C4-2B (cell line): ENCODE results near the gene PRPF18.

Experiments
- ZFX ChIP-seq: fragments of 450-650 bp; IDR thresholded peaks from 2 replicates; pipeline ENCODE4 v1.6.1; 2017
- TF ChIP-seq, protein P1 (sequence below): fragments of 450-650 bp; conservative IDR thresholded peaks from 2 replicates; pipeline ENCODE4 v1.5.1; 2017; ENCODE audit warnings: mild to moderate bottlenecking

DNA sequence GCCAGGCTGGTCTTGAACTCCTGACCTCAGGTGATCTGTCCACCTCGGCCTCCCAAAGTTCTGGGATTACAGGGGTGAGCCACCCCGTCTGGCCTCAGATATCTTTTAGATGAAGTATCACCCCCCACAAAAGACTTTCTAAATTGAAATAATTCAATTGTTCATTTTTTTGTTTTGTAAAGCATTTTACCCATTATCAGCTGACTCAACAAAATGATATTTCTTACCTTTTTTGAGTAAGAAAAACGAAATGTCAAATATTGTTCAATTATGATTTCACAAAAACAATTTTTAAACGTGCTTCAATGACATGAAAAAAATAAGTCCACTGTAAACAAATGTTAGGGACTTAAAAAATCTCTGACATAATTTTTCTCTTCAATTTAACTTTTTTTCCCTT is 822 bp upstream of the PRPF18 start:
- TF ChIP-seq, protein P1, sequence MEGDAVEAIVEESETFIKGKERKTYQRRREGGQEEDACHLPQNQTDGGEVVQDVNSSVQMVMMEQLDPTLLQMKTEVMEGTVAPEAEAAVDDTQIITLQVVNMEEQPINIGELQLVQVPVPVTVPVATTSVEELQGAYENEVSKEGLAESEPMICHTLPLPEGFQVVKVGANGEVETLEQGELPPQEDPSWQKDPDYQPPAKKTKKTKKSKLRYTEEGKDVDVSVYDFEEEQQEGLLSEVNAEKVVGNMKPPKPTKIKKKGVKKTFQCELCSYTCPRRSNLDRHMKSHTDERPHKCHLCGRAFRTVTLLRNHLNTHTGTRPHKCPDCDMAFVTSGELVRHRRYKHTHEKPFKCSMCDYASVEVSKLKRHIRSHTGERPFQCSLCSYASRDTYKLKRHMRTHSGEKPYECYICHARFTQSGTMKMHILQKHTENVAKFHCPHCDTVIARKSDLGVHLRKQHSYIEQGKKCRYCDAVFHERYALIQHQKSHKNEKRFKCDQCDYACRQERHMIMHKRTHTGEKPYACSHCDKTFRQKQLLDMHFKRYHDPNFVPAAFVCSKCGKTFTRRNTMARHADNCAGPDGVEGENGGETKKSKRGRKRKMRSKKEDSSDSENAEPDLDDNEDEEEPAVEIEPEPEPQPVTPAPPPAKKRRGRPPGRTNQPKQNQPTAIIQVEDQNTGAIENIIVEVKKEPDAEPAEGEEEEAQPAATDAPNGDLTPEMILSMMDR = no peak
- TF ChIP-seq ZFX = no peak
